K562 (cell line): Measurements from ENCODE around the gene LTBP1. TPM values are rescaled to one million over a fixed set of nuclear protein-coding genes. Genes with fewer than 3 reads are reported as not detected.

Experiments used
- ATAC-seq: fragments of 200-7000 bp; cut with Tn5 transposase; 3 replicates; pipeline ENCODE4 v1.9.1; 2020; ENCODE audit warnings: moderate library complexity
- BruUV-seq: library from RNA; stranded (reverse); fragments of 400-500 nt; replicated peaks from 2 replicates; lab custom pipeline; 2021; lab: Mats Ljungman, UMichigan
- CTCF ChIA-PET: fragments of 300-600 bp; formaldehyde crosslinking; extraction: SDS; loops from one replicate; lab custom pipeline; 2021; ENCODE audit warnings: low intra/inter-chr PET ratio; lab: Yijun Ruan, JAX
- POLR2A ChIA-PET: fragments of 300-600, 350-650 bp; sonication (Branson Sonifier 250); formaldehyde crosslinking; extraction: SDS; loops from one replicate; lab custom pipeline; 2021; ENCODE audit warnings: antibody characterized with exemption, inconsistent platforms; lab: Yijun Ruan, JAX
- DNase-seq, 4 experiments: peaks; one replicate each; pipeline versions ENCODE4 v3.0.0 to v3.0.0-alpha.2; 2011 to 2018; ENCODE audit warnings: low spot score in 3 of 4, mixed read lengths in 3 of 4; ENCODE audit errors: extremely low read depth in 1 of 4
- FAIRE-seq: peaks from 2 replicates; lab custom pipeline; 2011; peaks lifted over from hg19 to GRCh38; lab: Jason Lieb, UNC
- H2AFZ ChIP-seq: 2 replicates; pipeline ENCODE4 v1.6.0; 2011; ENCODE audit warnings: low read depth, low read length, control low read depth, inconsistent platforms
- H3K27ac ChIP-seq: fragments of 200-600 bp; 3 replicates; pipeline ENCODE4 v1.8.0; 2011; ENCODE audit warnings: low read depth, mild to moderate bottlenecking, control low read depth, inconsistent platforms, low read length, moderate library complexity, mixed read lengths; ENCODE audit errors: extremely low read depth
- H3K27me3 ChIP-seq, 2 experiments: fragments of 300-600 bp in 1 of 2; 2 replicates in 1 of 2; 3 replicates in 1 of 2; pipeline versions ENCODE4 v1.6.0 to v1.8.0; 2011; ENCODE audit warnings: inconsistent platforms in 2 of 2, low read length in 2 of 2, mild to moderate bottlenecking in 1 of 2, mixed read lengths in 1 of 2, moderate library complexity in 1 of 2; ENCODE audit not compliant: control insufficient read depth in 2 of 2, insufficient read depth in 2 of 2
- H3K36me3 ChIP-seq: fragments of 300-600 bp; 3 replicates; pipeline ENCODE4 v1.8.0; 2011; ENCODE audit warnings: mild to moderate bottlenecking, low read length, inconsistent platforms; ENCODE audit not compliant: control insufficient read depth, insufficient read depth
- H3K4me1 ChIP-seq, 2 experiments: fragments of 200-600 bp in 1 of 2; replicated peaks in 1 of 2; 2 replicates in 1 of 2; 3 replicates in 1 of 2; pipeline versions ENCODE4 v1.5.1 to v1.8.0; 2011; ENCODE audit warnings: inconsistent platforms in 2 of 2, low read length in 2 of 2, mild to moderate bottlenecking in 1 of 2, mixed read lengths in 1 of 2, moderate library complexity in 1 of 2; ENCODE audit not compliant: control insufficient read depth in 2 of 2, insufficient read depth in 2 of 2
- H3K4me2 ChIP-seq: 2 replicates; pipeline ENCODE4 v1.6.1; 2011; ENCODE audit warnings: low read length, control low read depth, inconsistent platforms, mixed read lengths; ENCODE audit not compliant: insufficient read depth
- H3K4me3 ChIP-seq: fragments of 200-600 bp; sonication (generic), shearing (Covaris generic); 2 replicates; pipeline ENCODE4 v1.5.1; 2016; ENCODE audit warnings: control low read depth, inconsistent platforms
- H3K79me2 ChIP-seq: fragments of 200-600 bp; 3 replicates; pipeline ENCODE4 v1.8.0; 2011; ENCODE audit warnings: low read length, inconsistent platforms; ENCODE audit not compliant: control insufficient read depth, insufficient read depth
- H3K9ac ChIP-seq, 2 experiments: 2 replicates each; pipeline versions ENCODE4 v1.6.0 to v1.6.1; 2011; ENCODE audit warnings: low read depth in 2 of 2, low read length in 2 of 2, control low read depth in 1 of 2, inconsistent platforms in 1 of 2, mild to moderate bottlenecking in 1 of 2, mixed read lengths in 1 of 2; ENCODE audit not compliant: insufficient read depth in 1 of 2
- H3K9me1 ChIP-seq: one replicate; pipeline ENCODE4 v1.6.0; 2011; ENCODE audit warnings: inconsistent platforms, mild to moderate bottlenecking, low read length, moderate library complexity; ENCODE audit not compliant: control insufficient read depth, insufficient read depth
- H3K9me3 ChIP-seq: replicated peaks from 2 replicates; pipeline ENCODE4 v1.5.1; 2011; ENCODE audit warnings: low read depth, low read length, inconsistent platforms; ENCODE audit not compliant: control insufficient read depth, insufficient read depth
- H4K20me1 ChIP-seq: replicated peaks from 2 replicates; pipeline ENCODE4 v1.6.1; 2011; ENCODE audit warnings: low read length, inconsistent platforms, mixed read lengths; ENCODE audit not compliant: control insufficient read depth, insufficient read depth
- AFF4 ChIP-seq: sonication (generic); formaldehyde crosslinking; IDR thresholded peaks from 2 replicates; pipeline ENCODE4 v1.8.0; 2023; ENCODE audit warnings: mild to moderate bottlenecking, missing genetic modification reagents
- ETV1 ChIP-seq: fragments of 450-650 bp; conservative IDR thresholded peaks from 2 replicates; pipeline ENCODE4 v1.6.1; 2016; ENCODE audit warnings: missing genetic modification characterization, control low read depth, low read depth, missing compliant biosample characterization
- FOXK2 ChIP-seq, 2 experiments: fragments of 450-650 bp; IDR thresholded peaks in 1 of 2; conservative IDR thresholded peaks in 1 of 2; 2 replicates each; pipeline ENCODE4 v1.6.1; 2016; ENCODE audit warnings: low read depth in 2 of 2, mild to moderate bottlenecking in 1 of 2
- NR2C1 ChIP-seq, 2 experiments: fragments of 450-650 bp; IDR thresholded peaks; 2 replicates each; pipeline ENCODE4 v1.6.1; 2017; ENCODE audit warnings: mild to moderate bottlenecking in 2 of 2, antibody characterized with exemption in 1 of 2, inconsistent platforms in 1 of 2, missing compliant biosample characterization in 1 of 2, missing genetic modification characterization in 1 of 2
- TAF1 ChIP-seq: IDR thresholded peaks from 2 replicates; pipeline ENCODE4 v1.6.1; 2011; ENCODE audit warnings: mild to moderate bottlenecking, low read length, moderate library complexity; ENCODE audit not compliant: insufficient read depth, control insufficient read depth, severe bottlenecking; ENCODE audit errors: extremely low read depth
- TSC22D4 ChIP-seq: fragments of 450-650 bp; IDR thresholded peaks from 2 replicates; pipeline ENCODE4 v1.6.1; 2016; ENCODE audit warnings: missing genetic modification characterization, missing biosample characterization, control low read depth
- ZNF217 ChIP-seq: sonication (generic); formaldehyde crosslinking; IDR thresholded peaks from 2 replicates; pipeline ENCODE4 v1.8.0; 2022; ENCODE audit warnings: mild to moderate bottlenecking, missing genetic modification reagents
- ZNF584 ChIP-seq: fragments of 200-800 bp; sonication (Bioruptor generic); IDR thresholded peaks from 2 replicates; pipeline ENCODE4 v1.6.1; 2016; ENCODE audit warnings: low read depth, mild to moderate bottlenecking, missing genetic modification characterization, missing compliant biosample characterization
- ZNF76 ChIP-seq: fragments of 250-450 bp; sonication (Bioruptor Pico); IDR thresholded peaks from 2 replicates; pipeline ENCODE4 v1.4.0; 2020; ENCODE audit warnings: mild to moderate bottlenecking, moderate library complexity, borderline replicate concordance
- WGBS: fragments of 100-300 bp; shearing (Covaris generic); methylation state at CpG from one replicate; pipeline ENCODE4 v1.1.6; 2016; ENCODE audit warnings: low coverage, mixed read lengths; ENCODE audit not compliant: insufficient coverage; ENCODE audit errors: missing lambda C conversion rate; 5-methylcytosine and 5-hydroxymethylcytosine counted together
- in situ Hi-C: fragments of 300-500 bp; cut with MboI; formaldehyde crosslinking; loops from 4 replicates; pipeline ENCODE4 v1.15.0; 2018; ENCODE audit warnings: inconsistent platforms, mixed read lengths
- intact Hi-C: fragments of 100-400 bp; cut with micrococcal nuclease; formaldehyde crosslinking; loops from 2 replicates; pipeline ENCODE4 v1.14.2; 2022
- polyA plus RNA-seq, 8 experiments: library from polyadenylated mRNA; depleted of rRNA in 4 of 8; stranded (reverse) in 5 of 8; unstranded in 3 of 8; fragments of >200 nt; fragmentation: Nextera tagmentation in 2 of 8; fragmentation: Illumina TruSeq in 1 of 8; extraction: Ambion mirVana in 2 of 8; extraction: Trizol in 1 of 8; gene quantifications; 2 replicates each; pipeline versions ENCODE4 v1.2.1 to v1.2.3, GENCODE V29; 2011 to 2014; ENCODE audit warnings: inconsistent platforms in 1 of 8, missing spikeins in 1 of 8
- total RNA-seq, 7 experiments: library from RNA; depleted of rRNA in 6 of 7; stranded (reverse); fragments of >200 nt in 6 of 7; fragmentation: Illumina TruSeq in 2 of 7; extraction: Trizol in 2 of 7; gene quantifications; 2 replicates each; pipeline versions ENCODE4 v1.2.1 to v1.2.3, GENCODE V29; 2011 to 2021; ENCODE audit warnings: low replicate concordance in 1 of 7

LTBP1 gene
- total and polyA plus RNA-seq, 9 of the 15 experiments (the other 6 are each of a cell fraction or from before 2014, with no cell fraction given), result 3.6 to 16.4 (median 8.5) TPM

- intact Hi-C loops (no loop called here), in situ Hi-C loops (no loop called here)
- Histone ChIP-seq H3K9ac (no peak overlapping the region), H3K27me3 (no peaks in the 10 kb centered on the region; a peak in 1 of 5 replicates), H3K4me1 (no peaks in the 10 kb centered on the region), H3K9me3 (no peaks in the 10 kb centered on the region), H3K79me2 (no peaks in the 10 kb centered on the region), H3K9me1 (no peaks in the 10 kb centered on the region), H3K27ac (no peak overlapping the region), H2AFZ (no peak overlapping the region), H3K36me3 (no peaks in the 10 kb centered on the region), H4K20me1 (no peaks in the 10 kb centered on the region), H3K4me3 (no peak overlapping the region), H3K4me2 (no peak overlapping the region)
- 31% methylated on average over 5 of the region's 5 CpGs for WGBS
- DNase-seq (no peak), ATAC-seq (no peak), FAIRE-seq (no peak)
- TF ChIP-seq TAF1, result no peak
- TF ChIP-seq NR2C1 (IDR thresholded peaks at IDR 0.05), result no peak
- no peak for TF ChIP-seq NR2C1 (tag; IDR thresholded peaks at IDR 0.05)
- TF ChIP-seq FOXK2 (conservative IDR thresholded peaks at IDR 0.05 in 1 of 2, IDR thresholded peaks at IDR 0.05 in 1 of 2; ENCODE audit: low read depth in 2 of 2), result no peak
- no peak for TF ChIP-seq AFF4 (CRISPR knock-in tag)
- no peak for TF ChIP-seq ETV1 (tag)
- TF ChIP-seq ZNF76 (CRISPR knock-in tag), result no peak
- no peak for TF ChIP-seq ZNF217
- no peak for TF ChIP-seq TSC22D4 (tag)
- TF ChIP-seq ZNF584 (CRISPR knock-in tag), result no peak
- ChIA-PET POLR2A (no interaction called here), CTCF (no interaction called here)
- no TSS peak for BruUV-seq
Observed at GRCh38 chr2:33091541-33092123, 144.9 kb downstream of the LTBP1 start.
